Measurements from ENCODE around the gene SEPTIN8.

Gene SEPTIN8

GRCh38 chr5:132785365-132785764 lies 8.3 kb upstream of the SEPTIN8 start:
- DNase-seq: no peak
- Histone ChIP-seq H3K9me3 (ENCODE audit: insufficient read depth, low read length, severe bottlenecking) (no peaks in the 10 kb centered on the region), H3K36me3 (ENCODE audit: insufficient read depth, low read length) (no peaks in the 10 kb centered on the region), H3K4me2 (ENCODE audit: insufficient read depth, low read length) (no peak overlapping the region), H3K4me3 (ENCODE audit: low read depth in 1 of 2, low read length in 2 of 2) (no peak overlapping the region), H3K27me3 (ENCODE audit: insufficient read depth, low read length, poor library complexity) (peaks cover 26% of the 10 kb centered on the region), H2AFZ (ENCODE audit: low read depth, low read length) (no peak overlapping the region), H3K27ac (ENCODE audit: low read length) (no peak overlapping the region), H3K4me1 (ENCODE audit: insufficient read depth, low read length) (peaks cover 4% of the 10 kb centered on the region; the same call in 1 of the 2 replicates), H3K79me2 (ENCODE audit: insufficient read depth, low read length) (no peaks in the 10 kb centered on the region), H3K9ac (ENCODE audit: low read depth, low read length) (no peak overlapping the region), H4K20me1 (ENCODE audit: insufficient read depth, low read length) (no peaks in the 10 kb centered on the region)
- no peak for ATAC-seq (ENCODE audit: insufficient read depth, low read depth)
- no peak for TF ChIP-seq CTCF (IDR thresholded peaks at IDR 0.05; ENCODE audit: borderline replicate concordance, extremely low read depth, low read length, poor library complexity, severe bottlenecking)

- no peak overlapping the region for H2AFZ ChIP-seq (ENCODE audit: low read depth, low read length)
- no peaks in the 10 kb centered on the region for H3K79me2 ChIP-seq (ENCODE audit: insufficient read depth, low read length)
- TF ChIP-seq EZH2 (IDR thresholded peaks at IDR 0.05; ENCODE audit: borderline replicate concordance, low read depth, low read length, severe bottlenecking) (no peak), CTCF (IDR thresholded peaks at IDR 0.05; ENCODE audit: borderline replicate concordance, extremely low read depth, low read length, poor library complexity, severe bottlenecking) (no peak)
- no peak overlapping the region for H3K4me3 ChIP-seq (ENCODE audit: low read depth in 1 of 2, low read length in 2 of 2)
- no peak overlapping the region for H3K4me2 ChIP-seq (ENCODE audit: insufficient read depth, low read length)
- DNase-seq (no peak), ATAC-seq (ENCODE audit: insufficient read depth, low read depth) (no peak)
- H4K20me1 ChIP-seq (ENCODE audit: insufficient read depth, low read length): no peaks in the 10 kb centered on the region
- H3K27ac ChIP-seq (ENCODE audit: low read length): no peak overlapping the region
- H3K27me3 ChIP-seq (ENCODE audit: insufficient read depth, low read length, poor library complexity): peaks cover 25% of the 10 kb centered on the region
- no peaks in the 10 kb centered on the region for H3K9me3 ChIP-seq (ENCODE audit: insufficient read depth, low read length, severe bottlenecking)
- H3K9ac ChIP-seq (ENCODE audit: low read depth, low read length): no peak overlapping the region
- peaks cover 14% of the 10 kb centered on the region for H3K4me1 ChIP-seq (ENCODE audit: insufficient read depth, low read length)
- H3K36me3 ChIP-seq (ENCODE audit: insufficient read depth, low read length): no peaks in the 10 kb centered on the region
Measured at GRCh38 chr5:132782101-132782500, 5.1 kb upstream of the SEPTIN8 start.

- no peak overlapping the region for H3K4me3 ChIP-seq (ENCODE audit: low read depth in 1 of 2, low read length in 2 of 2)
- DNase-seq (no peak), ATAC-seq (ENCODE audit: insufficient read depth, low read depth) (no peak)
- no peaks in the 10 kb centered on the region for H3K36me3 ChIP-seq (ENCODE audit: insufficient read depth, low read length)
- no peak overlapping the region for H3K4me2 ChIP-seq (ENCODE audit: insufficient read depth, low read length)
- H3K9ac ChIP-seq (ENCODE audit: low read depth, low read length): no peak overlapping the region
- H3K4me1 ChIP-seq (ENCODE audit: insufficient read depth, low read length): peaks cover 22% of the 10 kb centered on the region
- no peaks in the 10 kb centered on the region for H3K9me3 ChIP-seq (ENCODE audit: insufficient read depth, low read length, severe bottlenecking)
- no peak overlapping the region for H3K27ac ChIP-seq (ENCODE audit: low read length)
- no peak overlapping the region for H2AFZ ChIP-seq (ENCODE audit: low read depth, low read length)
- no peaks in the 10 kb centered on the region for H4K20me1 ChIP-seq (ENCODE audit: insufficient read depth, low read length)
- TF ChIP-seq CTCF (IDR thresholded peaks at IDR 0.05; ENCODE audit: borderline replicate concordance, extremely low read depth, low read length, poor library complexity, severe bottlenecking) (no peak), EZH2 (IDR thresholded peaks at IDR 0.05; ENCODE audit: borderline replicate concordance, low read depth, low read length, severe bottlenecking) (no peak)
- H3K79me2 ChIP-seq (ENCODE audit: insufficient read depth, low read length): peaks cover 8% of the 10 kb centered on the region
- peaks cover 21% of the 10 kb centered on the region for H3K27me3 ChIP-seq (ENCODE audit: insufficient read depth, low read length, poor library complexity)
Measured at GRCh38 chr5:132781029-132781428, 4.0 kb upstream of the SEPTIN8 start.

GRCh38 chr5:132780577-132780976 lies 3.5 kb upstream of the SEPTIN8 start:
- Histone ChIP-seq H3K36me3 (ENCODE audit: insufficient read depth, low read length) (no peaks in the 10 kb centered on the region), H3K9ac (ENCODE audit: low read depth, low read length) (no peak overlapping the region), H3K4me3 (ENCODE audit: low read depth in 1 of 2, low read length in 2 of 2) (no peak overlapping the region), H3K27me3 (ENCODE audit: insufficient read depth, low read length, poor library complexity) (peaks cover 21% of the 10 kb centered on the region), H3K4me2 (ENCODE audit: insufficient read depth, low read length) (no peak overlapping the region), H3K27ac (ENCODE audit: low read length) (no peak overlapping the region), H3K79me2 (ENCODE audit: insufficient read depth, low read length) (peaks cover 11% of the 10 kb centered on the region), H3K9me3 (ENCODE audit: insufficient read depth, low read length, severe bottlenecking) (no peaks in the 10 kb centered on the region), H2AFZ (ENCODE audit: low read depth, low read length) (no peak overlapping the region), H4K20me1 (ENCODE audit: insufficient read depth, low read length) (no peaks in the 10 kb centered on the region), H3K4me1 (ENCODE audit: insufficient read depth, low read length) (peaks cover 26% of the 10 kb centered on the region)
- TF ChIP-seq CTCF (IDR thresholded peaks at IDR 0.05; ENCODE audit: borderline replicate concordance, extremely low read depth, low read length, poor library complexity, severe bottlenecking) (no peak), EZH2 (IDR thresholded peaks at IDR 0.05; ENCODE audit: borderline replicate concordance, low read depth, low read length, severe bottlenecking) (no peak)
- no peak for ATAC-seq (ENCODE audit: insufficient read depth, low read depth)
- no peak for DNase-seq
